VCaP (cell line): ENCODE data around the gene EEF1E1.

Experiments used
- H3K27ac ChIP-seq: fragments of 450-650 bp; 2 replicates; pipeline ENCODE4 v1.5.1; 2017
- CTCF ChIP-seq: fragments of 450-650 bp; conservative IDR thresholded peaks from 2 replicates; pipeline ENCODE4 v1.5.1; 2017; ENCODE audit warnings: mild to moderate bottlenecking, moderate library complexity

Gene EEF1E1

GRCh38 chr6:8070718-8071117 lies 31.6 kb downstream of the EEF1E1 start:
- TF ChIP-seq CTCF, result no peak
- H3K27ac ChIP-seq, result no peak overlapping the region

GRCh38 chr6:8069631-8070284 lies 32.6 kb downstream of the EEF1E1 start:
- TF ChIP-seq CTCF, result no peak
- no peak overlapping the region for H3K27ac ChIP-seq

- TF ChIP-seq CTCF, result no peak
- H3K27ac ChIP-seq, result no peak overlapping the region
These were observed 33.2 kb downstream of the EEF1E1 start for GRCh38 chr6:8069151-8069550.

GRCh38 chr6:8066108-8066507 lies 36.2 kb downstream of the EEF1E1 start:
- TF ChIP-seq CTCF, result no peak
- H3K27ac ChIP-seq, result no peak overlapping the region

GRCh38 chr6:8065519-8065911 lies 36.8 kb downstream of the EEF1E1 start:
- TF ChIP-seq CTCF, result no peak
- H3K27ac ChIP-seq, result no peak overlapping the region

GRCh38 chr6:8064638-8065518 lies 37.5 kb downstream of the EEF1E1 start:
- H3K27ac ChIP-seq, result peak overlapping the region; percentile 45
- TF ChIP-seq CTCF, result no peak

- TF ChIP-seq CTCF, result no peak
- peak within 1 kb of the TSS; percentile 45 for H3K27ac ChIP-seq
These were observed 38.3 kb downstream of the EEF1E1 start, which contains the start of gene BLOC1S5 for GRCh38 chr6:8063761-8064637. BLOC1S5 (minus strand) TSS chr6:8064389; CDS start chr6:8064376, 13 bp downstream.
